SK-N-SH (cell line): Measurements from ENCODE around the gene SEC24B. TPM values are rescaled to one million over a fixed set of nuclear protein-coding genes. Genes with fewer than 3 reads are reported as not detected.
A peak's percentile ranks its signal among the peaks of the same experiment; 100 is the strongest.

Experiments used
- CTCF ChIA-PET: fragments of 300-600, 350-600 bp; formaldehyde crosslinking; extraction: SDS; loops from one replicate; lab custom pipeline; 2021; lab: Yijun Ruan, JAX
- POLR2A ChIA-PET: fragments of 350-600 bp; sonication (Branson Sonifier 250); formaldehyde crosslinking; extraction: SDS; loops from one replicate; lab custom pipeline; 2020; ENCODE audit warnings: antibody characterized with exemption, inconsistent platforms; lab: Yijun Ruan, JAX
- DNase-seq: peaks from one replicate; pipeline ENCODE4 v3.0.0; 2012
- H2AFZ ChIP-seq: fragments of 200-600 bp; sonication (generic); 2 replicates; pipeline ENCODE4 v1.8.1; 2016; ENCODE audit warnings: antibody characterized with exemption, mild to moderate bottlenecking, low read depth
- H3F3A ChIP-seq: fragments of 200-600 bp; sonication (generic); replicated peaks from 2 replicates; pipeline ENCODE3; 2016; ENCODE audit warnings: antibody characterized with exemption, mild to moderate bottlenecking; ENCODE audit not compliant: insufficient read depth
- H3K27ac ChIP-seq, 2 experiments: fragments of 200-500 bp in 1 of 2; fragments of 200-600 bp in 1 of 2; sonication (Bioruptor generic) in 1 of 2; sonication (generic), shearing (Covaris generic) in 1 of 2; 2 replicates each; pipeline versions ENCODE4 v1.5.1 to v1.6.1; 2014 to 2016; ENCODE audit warnings: low read depth in 2 of 2, inconsistent platforms in 1 of 2, low read length in 1 of 2, mild to moderate bottlenecking in 1 of 2, mixed read lengths in 1 of 2
- H3K27me3 ChIP-seq: fragments of 200-600 bp; sonication (generic), shearing (Covaris generic); 2 replicates; pipeline ENCODE4 v1.6.1; 2016; ENCODE audit warnings: mixed run types; ENCODE audit not compliant: insufficient read depth
- H3K36me3 ChIP-seq, 2 experiments: fragments of 200-500 bp in 1 of 2; fragments of 200-600 bp in 1 of 2; sonication (Bioruptor generic) in 1 of 2; sonication (generic) in 1 of 2; replicated peaks in 1 of 2; 2 replicates each; pipeline versions ENCODE3 to v1.5.1; 2014 to 2016; ENCODE audit warnings: low read length in 1 of 2, mild to moderate bottlenecking in 1 of 2; ENCODE audit not compliant: insufficient read depth in 2 of 2, control insufficient read depth in 1 of 2
- H3K4me1 ChIP-seq, 2 experiments: fragments of 200-500 bp in 1 of 2; fragments of 200-600 bp in 1 of 2; sonication (Bioruptor generic) in 1 of 2; sonication (generic), shearing (Covaris generic) in 1 of 2; 2 replicates each; pipeline versions ENCODE4 v1.5.1 to v1.6.1; 2014 to 2016; ENCODE audit warnings: low read depth in 1 of 2, low read length in 1 of 2, mixed run types in 1 of 2; ENCODE audit not compliant: insufficient read depth in 2 of 2, control insufficient read depth in 1 of 2
- H3K4me2 ChIP-seq: fragments of 200-600 bp; sonication (generic), shearing (Covaris generic); 2 replicates; pipeline ENCODE4 v1.6.1; 2017; ENCODE audit warnings: mixed run types
- H3K4me3 ChIP-seq, 2 experiments: fragments of 200-500 bp in 1 of 2; fragments of 200-600 bp in 1 of 2; sonication (Bioruptor generic) in 1 of 2; sonication (generic), shearing (Covaris generic) in 1 of 2; 2 replicates each; pipeline versions ENCODE4 v1.5.1 to v1.8.1; 2014 to 2016; ENCODE audit warnings: low read depth in 2 of 2, inconsistent platforms in 1 of 2, low read length in 1 of 2, mild to moderate bottlenecking in 1 of 2, mixed read lengths in 1 of 2, moderate library complexity in 1 of 2
- H3K79me2 ChIP-seq: fragments of 200-600 bp; sonication (generic); 2 replicates; pipeline ENCODE4 v1.8.1; 2017; ENCODE audit warnings: mild to moderate bottlenecking; ENCODE audit not compliant: insufficient read depth
- H3K9ac ChIP-seq: fragments of 200-600 bp; sonication (generic); 2 replicates; pipeline ENCODE4 v1.6.1; 2017; ENCODE audit warnings: mixed run types
- H3K9me2 ChIP-seq: fragments of 200-600 bp; sonication (generic); 2 replicates; pipeline ENCODE4 v1.6.1; 2017; ENCODE audit warnings: mixed run types
- H3K9me3 ChIP-seq: fragments of 200-600 bp; sonication (generic); 2 replicates; pipeline ENCODE4 v1.6.1; 2017; ENCODE audit warnings: mixed run types, mild to moderate bottlenecking, moderate library complexity
- H4K20me1 ChIP-seq: fragments of 200-600 bp; sonication (generic); 2 replicates; pipeline ENCODE4 v1.6.1; 2017; ENCODE audit warnings: mild to moderate bottlenecking, mixed run types; ENCODE audit not compliant: insufficient read depth
- GABPA ChIP-seq: IDR thresholded peaks from 2 replicates; pipeline ENCODE4 v1.4.0; 2012; ENCODE audit warnings: low read depth, mild to moderate bottlenecking
- POLR2AphosphoS5 ChIP-seq: IDR thresholded peaks from 2 replicates; pipeline ENCODE4 v1.6.1; 2012; ENCODE audit warnings: low read depth, low read length
- RAD21 ChIP-seq: IDR thresholded peaks from 2 replicates; pipeline ENCODE4 v1.6.1; 2012; ENCODE audit warnings: mild to moderate bottlenecking, low read length
- RXRA ChIP-seq: IDR thresholded peaks from 2 replicates; pipeline ENCODE4 v1.4.0; 2012; ENCODE audit warnings: low read depth, mild to moderate bottlenecking, borderline replicate concordance
- SIN3A ChIP-seq: IDR thresholded peaks from 2 replicates; pipeline ENCODE4 v1.6.1; 2012; ENCODE audit warnings: low read depth, mild to moderate bottlenecking, low read length, moderate library complexity, borderline replicate concordance
- USF1 ChIP-seq: IDR thresholded peaks from 2 replicates; pipeline ENCODE4 v1.4.0; 2012; ENCODE audit warnings: low read depth, borderline replicate concordance
- WGBS: methylation state at CpG from one replicate; pipeline ENCODE4 v1.1.6; 2017; ENCODE audit warnings: low lambda C conversion rate; 5-methylcytosine and 5-hydroxymethylcytosine counted together
- polyA plus RNA-seq, 3 experiments: library from polyadenylated mRNA; depleted of rRNA; stranded (reverse); fragments of >200 nt; gene quantifications; 2 replicates each; pipeline ENCODE4 v1.2.3, GENCODE V29; 2012
- TF ChIP-seq, protein P1 (sequence below): IDR thresholded peaks from 2 replicates; pipeline ENCODE4 v1.4.0; 2012; ENCODE audit warnings: low read depth
- TF ChIP-seq, protein P2 (sequence below): fragments of 200-600 bp; sonication (generic); IDR thresholded peaks from 2 replicates; pipeline ENCODE4 v1.6.1; 2017; ENCODE audit warnings: antibody characterized with exemption, mild to moderate bottlenecking, moderate library complexity
- TF ChIP-seq, protein P3 (sequence below): IDR thresholded peaks from 2 replicates; pipeline ENCODE4 v1.6.1; 2012; ENCODE audit warnings: mild to moderate bottlenecking, low read depth, low read length, moderate library complexity

SEC24B gene
- polyA plus RNA-seq, 1 of the 3 experiments (the other 2 are of a cell fraction): 23.0 TPM

DNA sequence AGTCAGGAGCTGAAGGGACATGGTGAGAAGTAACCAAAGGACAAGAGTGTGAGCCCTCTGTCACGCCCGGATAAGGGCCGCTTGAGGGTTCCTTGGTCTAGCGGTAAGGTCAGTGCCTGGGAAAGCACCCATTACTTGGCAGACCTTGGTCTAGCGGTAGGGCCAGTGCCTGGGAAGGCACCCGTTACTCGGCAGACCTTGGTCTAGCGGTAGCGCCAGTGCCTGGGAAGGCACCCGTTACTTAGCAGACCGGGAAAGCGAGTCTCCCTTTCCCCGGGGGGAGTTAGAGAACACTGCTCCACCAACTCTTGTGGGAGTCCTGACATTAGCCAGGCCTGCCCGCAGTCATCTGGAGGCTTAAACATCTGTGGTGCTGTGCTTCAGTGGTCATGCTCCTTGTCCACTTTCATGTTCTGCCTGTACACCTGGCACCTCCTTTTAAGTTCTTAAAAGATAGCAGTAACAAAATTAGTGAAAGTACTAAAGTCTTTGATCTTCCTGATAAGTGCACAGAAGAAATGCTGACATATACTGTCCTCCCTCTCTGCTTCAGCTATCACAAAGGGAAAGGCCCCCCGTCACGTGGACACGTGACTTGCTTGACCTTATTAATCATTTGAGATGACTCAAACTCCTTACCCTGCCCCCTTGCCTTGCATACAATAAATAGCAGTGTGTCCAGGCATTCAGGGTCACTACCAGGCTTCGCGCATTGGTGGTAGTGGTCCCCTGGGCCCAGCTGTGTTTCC lies 9.3 kb upstream of the SEC24B start:
- Histone ChIP-seq H3F3A (no peaks in the 10 kb centered on the region), H3K9me3 (no peaks in the 10 kb centered on the region), H4K20me1 (no peaks in the 10 kb centered on the region), H2AFZ (no peak overlapping the region), H3K4me1 (no peaks in the 10 kb centered on the region; a peak in 1 of 4 replicates), H3K9me2 (no peaks in the 10 kb centered on the region), H3K9ac (no peak overlapping the region), H3K4me3 (no peak overlapping the region), H3K27ac (no peak overlapping the region), H3K4me2 (no peak overlapping the region), H3K36me3 (peaks cover 0 to 1% of the 10 kb centered on the region in 2 experiments), H3K27me3 (no peaks in the 10 kb centered on the region), H3K79me2 (no peaks in the 10 kb centered on the region)
- TF ChIP-seq, protein P1, sequence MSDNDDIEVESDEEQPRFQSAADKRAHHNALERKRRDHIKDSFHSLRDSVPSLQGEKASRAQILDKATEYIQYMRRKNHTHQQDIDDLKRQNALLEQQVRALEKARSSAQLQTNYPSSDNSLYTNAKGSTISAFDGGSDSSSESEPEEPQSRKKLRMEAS: no peak
- TF ChIP-seq RAD21 (no peak), USF1 (peak; percentile 48; the same call in 1 of the 2 replicates), POLR2AphosphoS5 (no peak), GABPA (no peak)
- TF ChIP-seq, protein P2, sequence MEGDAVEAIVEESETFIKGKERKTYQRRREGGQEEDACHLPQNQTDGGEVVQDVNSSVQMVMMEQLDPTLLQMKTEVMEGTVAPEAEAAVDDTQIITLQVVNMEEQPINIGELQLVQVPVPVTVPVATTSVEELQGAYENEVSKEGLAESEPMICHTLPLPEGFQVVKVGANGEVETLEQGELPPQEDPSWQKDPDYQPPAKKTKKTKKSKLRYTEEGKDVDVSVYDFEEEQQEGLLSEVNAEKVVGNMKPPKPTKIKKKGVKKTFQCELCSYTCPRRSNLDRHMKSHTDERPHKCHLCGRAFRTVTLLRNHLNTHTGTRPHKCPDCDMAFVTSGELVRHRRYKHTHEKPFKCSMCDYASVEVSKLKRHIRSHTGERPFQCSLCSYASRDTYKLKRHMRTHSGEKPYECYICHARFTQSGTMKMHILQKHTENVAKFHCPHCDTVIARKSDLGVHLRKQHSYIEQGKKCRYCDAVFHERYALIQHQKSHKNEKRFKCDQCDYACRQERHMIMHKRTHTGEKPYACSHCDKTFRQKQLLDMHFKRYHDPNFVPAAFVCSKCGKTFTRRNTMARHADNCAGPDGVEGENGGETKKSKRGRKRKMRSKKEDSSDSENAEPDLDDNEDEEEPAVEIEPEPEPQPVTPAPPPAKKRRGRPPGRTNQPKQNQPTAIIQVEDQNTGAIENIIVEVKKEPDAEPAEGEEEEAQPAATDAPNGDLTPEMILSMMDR: no peak
- no peak for DNase-seq
- ChIA-PET CTCF (interaction anchor here (1.8 to 3.4 kb wide), 2 partner anchors 9 to 380 kb away, joined by 5 to 20 read pairs; partner anchors contain the start of gene SEC24B), POLR2A (no interaction called here)
- WGBS: 86% methylated on average over 9 of the region's 19 CpGs

DNA sequence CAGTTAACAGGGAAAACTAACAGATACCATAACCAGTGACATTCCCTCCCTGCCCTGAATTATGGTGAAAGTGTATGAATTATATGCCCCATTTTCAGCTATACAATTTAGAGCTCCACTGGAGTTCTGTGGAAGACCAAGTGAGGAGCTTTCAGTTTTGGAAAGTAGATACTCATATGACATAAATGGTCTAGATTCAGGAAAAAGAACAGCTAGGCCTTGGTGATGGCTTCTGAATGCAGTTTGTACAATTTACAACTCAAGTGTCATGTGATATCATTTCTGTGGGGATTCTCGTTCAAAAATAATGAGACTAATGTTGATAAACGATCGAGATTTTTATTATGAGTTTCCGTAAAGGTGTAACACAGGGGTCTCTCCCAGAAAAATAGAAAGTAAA lies 8.2 kb upstream of the SEC24B start:
- POLR2A ChIA-PET: interaction anchor here (0.6 kb wide), 1 partner anchor 593 kb away, joined by 3 read pairs; no protein-coding TSS in a partner anchor
- no peak overlapping the region for H3K4me2 ChIP-seq
- no peak for DNase-seq
- no peaks in the 10 kb centered on the region for H3K9me2 ChIP-seq
- H4K20me1 ChIP-seq: no peaks in the 10 kb centered on the region
- H3F3A ChIP-seq: no peaks in the 10 kb centered on the region
- H3K9me3 ChIP-seq: no peaks in the 10 kb centered on the region
- no peak overlapping the region for H3K9ac ChIP-seq
- no peak overlapping the region for H3K27ac ChIP-seq
- no peaks in the 10 kb centered on the region for H3K27me3 ChIP-seq
- no peaks in the 10 kb centered on the region for H3K4me1 ChIP-seq
- H3K36me3 ChIP-seq: peaks cover 6 to 11% of the 10 kb centered on the region in 2 experiments
- TF ChIP-seq SIN3A (no peak), RXRA (no peak)
- TF ChIP-seq, protein P3, sequence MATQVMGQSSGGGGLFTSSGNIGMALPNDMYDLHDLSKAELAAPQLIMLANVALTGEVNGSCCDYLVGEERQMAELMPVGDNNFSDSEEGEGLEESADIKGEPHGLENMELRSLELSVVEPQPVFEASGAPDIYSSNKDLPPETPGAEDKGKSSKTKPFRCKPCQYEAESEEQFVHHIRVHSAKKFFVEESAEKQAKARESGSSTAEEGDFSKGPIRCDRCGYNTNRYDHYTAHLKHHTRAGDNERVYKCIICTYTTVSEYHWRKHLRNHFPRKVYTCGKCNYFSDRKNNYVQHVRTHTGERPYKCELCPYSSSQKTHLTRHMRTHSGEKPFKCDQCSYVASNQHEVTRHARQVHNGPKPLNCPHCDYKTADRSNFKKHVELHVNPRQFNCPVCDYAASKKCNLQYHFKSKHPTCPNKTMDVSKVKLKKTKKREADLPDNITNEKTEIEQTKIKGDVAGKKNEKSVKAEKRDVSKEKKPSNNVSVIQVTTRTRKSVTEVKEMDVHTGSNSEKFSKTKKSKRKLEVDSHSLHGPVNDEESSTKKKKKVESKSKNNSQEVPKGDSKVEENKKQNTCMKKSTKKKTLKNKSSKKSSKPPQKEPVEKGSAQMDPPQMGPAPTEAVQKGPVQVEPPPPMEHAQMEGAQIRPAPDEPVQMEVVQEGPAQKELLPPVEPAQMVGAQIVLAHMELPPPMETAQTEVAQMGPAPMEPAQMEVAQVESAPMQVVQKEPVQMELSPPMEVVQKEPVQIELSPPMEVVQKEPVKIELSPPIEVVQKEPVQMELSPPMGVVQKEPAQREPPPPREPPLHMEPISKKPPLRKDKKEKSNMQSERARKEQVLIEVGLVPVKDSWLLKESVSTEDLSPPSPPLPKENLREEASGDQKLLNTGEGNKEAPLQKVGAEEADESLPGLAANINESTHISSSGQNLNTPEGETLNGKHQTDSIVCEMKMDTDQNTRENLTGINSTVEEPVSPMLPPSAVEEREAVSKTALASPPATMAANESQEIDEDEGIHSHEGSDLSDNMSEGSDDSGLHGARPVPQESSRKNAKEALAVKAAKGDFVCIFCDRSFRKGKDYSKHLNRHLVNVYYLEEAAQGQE: no peak
- CTCF ChIA-PET: interaction anchor here (1.0 to 3.4 kb wide), 6 partner anchors 8 to 553 kb away, joined by 3 to 20 read pairs (median 4); partner anchors contain the start of genes PLA2G12A and SEC24B
- WGBS: 77% methylated on average over 4 of the region's 4 CpGs
- H2AFZ ChIP-seq: no peak overlapping the region
- H3K4me3 ChIP-seq: no peak overlapping the region
- H3K79me2 ChIP-seq: no peaks in the 10 kb centered on the region
